Calu3 (cell line): Measurements from ENCODE around the gene EPHA1. TPM values are rescaled to one million over a fixed set of nuclear protein-coding genes. Genes with fewer than 3 reads are reported as not detected.
A peak's percentile ranks its signal among the peaks of the same experiment; 100 is the strongest.
"Not testable (repeated sequence)": the region's sequence is repeated elsewhere in the genome, so short reads cannot be mapped to it uniquely, and the experiment has no call there.

Source experiments
- BruUV-seq: library from RNA; stranded (reverse); fragments of 400-500 nt; replicated peaks from 2 replicates; lab custom pipeline; 2021; lab: Mats Ljungman, UMichigan
- CTCF ChIA-PET: fragments of 300-600 bp; sonication (Branson Sonifier 250); formaldehyde crosslinking; loops from one replicate; lab custom pipeline; 2022; ENCODE audit warnings: antibody characterized with exemption; lab: Charles Lee
- DNase-seq: peaks from one replicate; pipeline ENCODE4 v3.0.0; 2022
- H3K27ac Mint-ChIP-seq: one replicate; pipeline ENCODE4 v1.8.0; 2022; ENCODE audit warnings: mixed read lengths; ENCODE audit not compliant: unreplicated experiment
- H3K27me3 Mint-ChIP-seq: one replicate; pipeline ENCODE4 v1.8.0; 2022; ENCODE audit warnings: mixed read lengths; ENCODE audit not compliant: unreplicated experiment
- H3K36me3 Mint-ChIP-seq: one replicate; pipeline ENCODE4 v1.8.0; 2022; ENCODE audit warnings: mild to moderate bottlenecking, moderate library complexity, mixed read lengths; ENCODE audit not compliant: insufficient read depth, unreplicated experiment
- H3K4me1 Mint-ChIP-seq: one replicate; pipeline ENCODE4 v1.8.0; 2022; ENCODE audit warnings: mild to moderate bottlenecking, low read depth, mixed read lengths; ENCODE audit not compliant: unreplicated experiment
- H3K4me3 Mint-ChIP-seq: one replicate; pipeline ENCODE4 v1.8.0; 2022; ENCODE audit warnings: mild to moderate bottlenecking, low read depth, moderate library complexity, mixed read lengths; ENCODE audit not compliant: unreplicated experiment
- H3K9me3 Mint-ChIP-seq: one replicate; pipeline ENCODE4 v1.8.0; 2022; ENCODE audit warnings: low read depth, mixed read lengths; ENCODE audit not compliant: unreplicated experiment
- intact Hi-C: fragments of 100-400 bp; cut with micrococcal nuclease; formaldehyde crosslinking; loops from one replicate; pipeline ENCODE4 v1.10.0; 2022; ENCODE audit not compliant: unreplicated experiment
- total RNA-seq: library from RNA; stranded (reverse); gene quantifications from 2 replicates; pipeline ENCODE4 v1.2.3, GENCODE V29; 2022
- TF ChIP-seq, protein P1 (sequence below): fragments of 200-600 bp; IDR thresholded peaks from one replicate; pipeline ENCODE4 v1.8.0; 2022; ENCODE audit warnings: antibody characterized with exemption; ENCODE audit not compliant: unreplicated experiment

EPHA1 gene
- total RNA-seq, 1 experiment from 2014 or later = 21.6 TPM

DNA sequence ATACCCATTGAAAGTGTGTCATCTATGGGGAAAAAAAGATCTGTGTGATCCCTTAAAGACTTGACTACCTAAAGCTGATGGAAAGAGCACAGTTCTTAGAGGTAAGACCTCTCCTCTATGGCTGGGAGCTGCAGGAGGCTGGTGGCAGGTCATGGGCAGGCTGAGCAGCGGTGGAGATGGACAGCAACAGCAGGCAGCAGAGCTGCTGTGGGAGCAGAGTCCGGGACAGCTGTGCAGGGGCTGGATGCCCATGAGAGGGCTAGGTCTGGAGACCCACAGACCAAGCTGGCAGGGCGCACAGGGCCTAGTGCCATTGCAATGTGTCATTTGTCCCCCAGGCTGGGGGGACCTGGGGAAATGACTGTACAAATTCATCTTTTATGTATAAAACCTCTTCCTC, 13.4 kb upstream of the EPHA1 start:
- CTCF ChIA-PET = no interaction called here
- Mint-ChIP-seq H3K4me3 (no peak overlapping the region), H3K4me1 (peaks cover 20% of the 10 kb centered on the region), H3K27ac (no peak overlapping the region), H3K9me3 (no peaks in the 10 kb centered on the region), H3K36me3 (no peaks in the 10 kb centered on the region), H3K27me3 (no peaks in the 10 kb centered on the region)
- no peak for DNase-seq
- intact Hi-C loops = no loop called here
- TF ChIP-seq, protein P1, sequence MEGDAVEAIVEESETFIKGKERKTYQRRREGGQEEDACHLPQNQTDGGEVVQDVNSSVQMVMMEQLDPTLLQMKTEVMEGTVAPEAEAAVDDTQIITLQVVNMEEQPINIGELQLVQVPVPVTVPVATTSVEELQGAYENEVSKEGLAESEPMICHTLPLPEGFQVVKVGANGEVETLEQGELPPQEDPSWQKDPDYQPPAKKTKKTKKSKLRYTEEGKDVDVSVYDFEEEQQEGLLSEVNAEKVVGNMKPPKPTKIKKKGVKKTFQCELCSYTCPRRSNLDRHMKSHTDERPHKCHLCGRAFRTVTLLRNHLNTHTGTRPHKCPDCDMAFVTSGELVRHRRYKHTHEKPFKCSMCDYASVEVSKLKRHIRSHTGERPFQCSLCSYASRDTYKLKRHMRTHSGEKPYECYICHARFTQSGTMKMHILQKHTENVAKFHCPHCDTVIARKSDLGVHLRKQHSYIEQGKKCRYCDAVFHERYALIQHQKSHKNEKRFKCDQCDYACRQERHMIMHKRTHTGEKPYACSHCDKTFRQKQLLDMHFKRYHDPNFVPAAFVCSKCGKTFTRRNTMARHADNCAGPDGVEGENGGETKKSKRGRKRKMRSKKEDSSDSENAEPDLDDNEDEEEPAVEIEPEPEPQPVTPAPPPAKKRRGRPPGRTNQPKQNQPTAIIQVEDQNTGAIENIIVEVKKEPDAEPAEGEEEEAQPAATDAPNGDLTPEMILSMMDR = no peak
- no TSS peak for BruUV-seq

DNA sequence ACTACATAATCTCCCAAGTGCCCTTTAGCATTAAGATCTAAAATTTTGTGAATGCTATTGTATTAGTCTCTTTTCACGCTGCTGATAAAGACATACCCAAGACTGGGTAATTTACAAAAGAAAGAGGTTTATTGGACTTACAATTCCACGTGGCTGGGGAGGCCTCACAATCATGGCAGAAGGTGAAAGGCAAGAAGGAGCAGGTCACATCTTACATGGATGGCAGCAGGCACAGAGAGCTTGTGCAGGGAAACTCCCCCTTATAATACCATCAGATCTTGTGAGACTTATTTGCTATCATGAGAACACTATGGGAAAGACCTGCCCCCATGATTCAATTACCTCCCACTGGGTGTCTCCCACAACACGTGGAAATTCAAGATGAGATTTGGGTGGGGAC, 12.0 kb upstream of the EPHA1 start:
- intact Hi-C loops, H3K4me3 Mint-ChIP-seq, CTCF ChIA-PET, H3K36me3 Mint-ChIP-seq, H3K27ac Mint-ChIP-seq, BruUV-seq, H3K9me3 Mint-ChIP-seq, H3K27me3 Mint-ChIP-seq, DNase-seq: not testable (repeated sequence)
- peaks cover 27% of the 10 kb centered on the region for H3K4me1 Mint-ChIP-seq

DNA sequence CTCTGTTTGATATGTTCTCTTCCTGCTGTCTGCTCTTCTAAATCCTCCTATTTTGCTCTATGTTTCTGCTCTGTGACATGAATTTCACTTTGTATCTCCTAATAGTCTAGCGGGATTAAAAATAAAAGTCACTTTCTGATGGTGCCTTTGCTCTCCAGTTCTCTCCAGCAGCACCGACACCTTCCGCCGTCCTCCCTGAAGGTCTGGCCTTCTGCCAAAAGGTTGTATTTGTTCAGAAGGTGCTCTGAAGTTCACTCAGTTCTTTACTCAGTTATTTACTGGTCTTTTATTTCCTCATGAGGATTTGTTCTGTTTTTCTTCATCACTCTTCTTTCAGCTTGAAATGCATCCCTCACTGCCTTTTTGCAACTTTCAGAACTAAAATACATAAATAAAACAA, 11.2 kb upstream of the EPHA1 start:
- intact Hi-C loops = no loop called here
- no peaks in the 10 kb centered on the region for H3K36me3 Mint-ChIP-seq
- DNase-seq = peak; percentile 73
- TF ChIP-seq, protein P1 = no peak
- no peaks in the 10 kb centered on the region for H3K27me3 Mint-ChIP-seq
- no peaks in the 10 kb centered on the region for H3K9me3 Mint-ChIP-seq
- peaks cover 34% of the 10 kb centered on the region for H3K4me1 Mint-ChIP-seq
- peak overlapping the region; percentile 2 for H3K4me3 Mint-ChIP-seq
- H3K27ac Mint-ChIP-seq = no peak overlapping the region
- no TSS peak for BruUV-seq
- CTCF ChIA-PET = no interaction called here

DNA sequence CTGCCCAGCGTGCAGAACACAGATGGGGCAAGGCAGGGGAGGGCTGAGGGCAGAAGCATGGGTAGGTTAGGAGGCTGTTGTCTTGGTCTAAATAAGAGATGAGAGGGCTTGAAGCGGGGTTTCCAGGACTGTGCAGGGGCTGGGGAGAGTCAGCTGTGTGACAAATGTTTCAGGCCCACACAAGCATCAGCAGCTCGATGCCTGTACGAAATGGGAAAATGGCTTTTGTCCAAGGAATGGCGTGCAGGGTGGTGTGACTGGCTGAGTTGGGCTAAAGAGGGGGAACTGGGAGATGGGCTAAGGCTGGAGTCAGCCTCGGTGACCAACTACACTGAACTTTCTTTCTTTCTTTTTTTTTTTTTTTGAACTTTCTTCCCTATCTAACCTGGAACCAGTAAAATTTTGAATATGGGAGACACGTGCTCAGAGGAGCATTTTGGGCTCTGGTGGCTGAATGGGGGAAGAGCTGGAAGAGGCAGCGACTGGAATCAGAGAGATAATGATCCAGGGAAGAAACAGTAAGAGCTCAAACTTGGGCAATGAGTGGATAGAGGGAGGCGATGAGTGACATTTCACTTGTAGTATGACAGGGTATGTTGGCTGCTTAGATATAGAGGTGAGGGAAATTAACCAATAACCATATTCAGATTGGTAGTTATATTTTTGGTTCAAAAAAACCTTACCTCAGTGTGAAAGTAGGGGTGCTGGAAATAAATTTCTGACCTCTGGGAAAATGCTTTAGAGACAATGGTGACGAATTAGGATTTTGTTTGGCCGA, 10.2 kb upstream of the EPHA1 start:
- CTCF ChIA-PET = no interaction called here
- TF ChIP-seq, protein P1 = no peak
- Mint-ChIP-seq H3K27me3 (no peaks in the 10 kb centered on the region), H3K9me3 (no peaks in the 10 kb centered on the region), H3K4me1 (peaks cover 39% of the 10 kb centered on the region), H3K27ac (no peak overlapping the region), H3K36me3 (no peaks in the 10 kb centered on the region), H3K4me3 (no peak overlapping the region)
- intact Hi-C loops = no loop called here
- DNase-seq = no peak
- no TSS peak for BruUV-seq
